Neural cell (in vitro differentiated cells): Measurements from ENCODE around the gene APBA2.

Experiments used
- CTCF ChIP-seq: fragments of 450-650 bp; IDR thresholded peaks from 2 replicates; pipeline ENCODE4 v1.5.1; 2014; ENCODE audit warnings: antibody characterized with exemption, mild to moderate bottlenecking, moderate library complexity; ENCODE audit not compliant: poor library complexity, severe bottlenecking
- EP300 ChIP-seq: fragments of 450-650 bp; conservative IDR thresholded peaks from 2 replicates; pipeline ENCODE4 v1.6.1; 2014; ENCODE audit warnings: antibody characterized with exemption, mild to moderate bottlenecking, moderate library complexity; ENCODE audit not compliant: poor library complexity, severe bottlenecking
- MXI1 ChIP-seq: fragments of 450-650 bp; conservative IDR thresholded peaks from 2 replicates; pipeline ENCODE4 v1.6.1; 2014; ENCODE audit warnings: antibody characterized with exemption, mild to moderate bottlenecking; ENCODE audit not compliant: poor library complexity, severe bottlenecking
- TF ChIP-seq, protein P1 (sequence below): IDR thresholded peaks from 2 replicates; pipeline ENCODE4 v1.6.1; 2012; ENCODE audit warnings: borderline replicate concordance

DNA sequence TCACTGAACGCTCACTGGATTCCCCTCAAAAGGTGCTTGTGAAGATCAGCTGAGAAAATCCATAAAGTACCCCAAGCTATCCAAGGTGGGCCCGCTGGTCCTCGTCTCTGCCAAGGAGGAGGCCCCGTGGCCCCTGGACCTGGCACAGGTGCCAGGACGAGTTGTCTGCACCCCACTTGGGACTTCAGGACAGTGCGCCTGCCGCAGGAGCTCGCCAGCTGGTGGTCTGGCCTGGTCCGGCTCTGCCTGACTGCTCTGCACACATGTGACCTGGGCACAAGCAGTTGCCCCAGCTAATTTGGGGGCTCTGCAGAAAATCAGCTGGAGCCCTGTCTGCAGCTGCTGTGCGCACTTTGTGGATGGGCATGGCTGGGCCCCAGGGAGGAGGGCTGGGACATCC, 224.0 kb downstream of the APBA2 start:
- TF ChIP-seq CTCF (no peak), MXI1 (no peak), EP300 (no peak)
- TF ChIP-seq, protein P1, sequence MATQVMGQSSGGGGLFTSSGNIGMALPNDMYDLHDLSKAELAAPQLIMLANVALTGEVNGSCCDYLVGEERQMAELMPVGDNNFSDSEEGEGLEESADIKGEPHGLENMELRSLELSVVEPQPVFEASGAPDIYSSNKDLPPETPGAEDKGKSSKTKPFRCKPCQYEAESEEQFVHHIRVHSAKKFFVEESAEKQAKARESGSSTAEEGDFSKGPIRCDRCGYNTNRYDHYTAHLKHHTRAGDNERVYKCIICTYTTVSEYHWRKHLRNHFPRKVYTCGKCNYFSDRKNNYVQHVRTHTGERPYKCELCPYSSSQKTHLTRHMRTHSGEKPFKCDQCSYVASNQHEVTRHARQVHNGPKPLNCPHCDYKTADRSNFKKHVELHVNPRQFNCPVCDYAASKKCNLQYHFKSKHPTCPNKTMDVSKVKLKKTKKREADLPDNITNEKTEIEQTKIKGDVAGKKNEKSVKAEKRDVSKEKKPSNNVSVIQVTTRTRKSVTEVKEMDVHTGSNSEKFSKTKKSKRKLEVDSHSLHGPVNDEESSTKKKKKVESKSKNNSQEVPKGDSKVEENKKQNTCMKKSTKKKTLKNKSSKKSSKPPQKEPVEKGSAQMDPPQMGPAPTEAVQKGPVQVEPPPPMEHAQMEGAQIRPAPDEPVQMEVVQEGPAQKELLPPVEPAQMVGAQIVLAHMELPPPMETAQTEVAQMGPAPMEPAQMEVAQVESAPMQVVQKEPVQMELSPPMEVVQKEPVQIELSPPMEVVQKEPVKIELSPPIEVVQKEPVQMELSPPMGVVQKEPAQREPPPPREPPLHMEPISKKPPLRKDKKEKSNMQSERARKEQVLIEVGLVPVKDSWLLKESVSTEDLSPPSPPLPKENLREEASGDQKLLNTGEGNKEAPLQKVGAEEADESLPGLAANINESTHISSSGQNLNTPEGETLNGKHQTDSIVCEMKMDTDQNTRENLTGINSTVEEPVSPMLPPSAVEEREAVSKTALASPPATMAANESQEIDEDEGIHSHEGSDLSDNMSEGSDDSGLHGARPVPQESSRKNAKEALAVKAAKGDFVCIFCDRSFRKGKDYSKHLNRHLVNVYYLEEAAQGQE = no peak
